Fibroblast of mammary gland (primary cell): ENCODE results near the gene SIKE1.

Experiments
- DNase-seq: peaks from one replicate; pipeline ENCODE4 v3.0.0-alpha.2; 2010; ENCODE audit warnings: low read depth
- H3K4me3 ChIP-seq: 2 replicates; pipeline ENCODE4 v1.5.1; 2011; ENCODE audit warnings: low read depth, mild to moderate bottlenecking, low read length, moderate library complexity; ENCODE audit not compliant: control insufficient read depth
- TF ChIP-seq, protein P1 (sequence below): conservative IDR thresholded peaks from 2 replicates; pipeline ENCODE4 v1.5.1; 2011; ENCODE audit warnings: low read depth, low read length, inconsistent platforms; ENCODE audit not compliant: control insufficient read depth, insufficient read depth

SIKE1 gene

DNA sequence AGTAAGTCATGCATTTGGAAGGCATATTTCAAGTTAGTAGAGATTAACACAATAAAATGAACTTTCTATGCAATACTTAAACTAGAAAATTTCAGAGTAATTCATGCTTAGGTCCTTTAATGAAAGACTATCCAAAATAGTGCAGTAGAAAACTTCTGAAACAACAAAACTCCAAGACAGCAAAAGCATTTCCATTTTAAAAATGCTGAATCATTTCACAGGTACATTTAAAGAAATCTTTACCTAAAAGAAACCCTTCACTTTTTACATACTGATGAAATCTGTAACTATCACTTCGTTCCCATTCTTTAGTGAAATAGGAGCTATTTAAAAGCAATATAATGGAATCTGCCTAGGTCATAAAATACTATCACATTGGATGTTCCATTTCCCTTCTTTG lies 40.2 kb downstream of the SIKE1 start:
- no peak overlapping the region for H3K4me3 ChIP-seq
- TF ChIP-seq, protein P1, sequence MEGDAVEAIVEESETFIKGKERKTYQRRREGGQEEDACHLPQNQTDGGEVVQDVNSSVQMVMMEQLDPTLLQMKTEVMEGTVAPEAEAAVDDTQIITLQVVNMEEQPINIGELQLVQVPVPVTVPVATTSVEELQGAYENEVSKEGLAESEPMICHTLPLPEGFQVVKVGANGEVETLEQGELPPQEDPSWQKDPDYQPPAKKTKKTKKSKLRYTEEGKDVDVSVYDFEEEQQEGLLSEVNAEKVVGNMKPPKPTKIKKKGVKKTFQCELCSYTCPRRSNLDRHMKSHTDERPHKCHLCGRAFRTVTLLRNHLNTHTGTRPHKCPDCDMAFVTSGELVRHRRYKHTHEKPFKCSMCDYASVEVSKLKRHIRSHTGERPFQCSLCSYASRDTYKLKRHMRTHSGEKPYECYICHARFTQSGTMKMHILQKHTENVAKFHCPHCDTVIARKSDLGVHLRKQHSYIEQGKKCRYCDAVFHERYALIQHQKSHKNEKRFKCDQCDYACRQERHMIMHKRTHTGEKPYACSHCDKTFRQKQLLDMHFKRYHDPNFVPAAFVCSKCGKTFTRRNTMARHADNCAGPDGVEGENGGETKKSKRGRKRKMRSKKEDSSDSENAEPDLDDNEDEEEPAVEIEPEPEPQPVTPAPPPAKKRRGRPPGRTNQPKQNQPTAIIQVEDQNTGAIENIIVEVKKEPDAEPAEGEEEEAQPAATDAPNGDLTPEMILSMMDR = no peak
- no peak for DNase-seq

DNA sequence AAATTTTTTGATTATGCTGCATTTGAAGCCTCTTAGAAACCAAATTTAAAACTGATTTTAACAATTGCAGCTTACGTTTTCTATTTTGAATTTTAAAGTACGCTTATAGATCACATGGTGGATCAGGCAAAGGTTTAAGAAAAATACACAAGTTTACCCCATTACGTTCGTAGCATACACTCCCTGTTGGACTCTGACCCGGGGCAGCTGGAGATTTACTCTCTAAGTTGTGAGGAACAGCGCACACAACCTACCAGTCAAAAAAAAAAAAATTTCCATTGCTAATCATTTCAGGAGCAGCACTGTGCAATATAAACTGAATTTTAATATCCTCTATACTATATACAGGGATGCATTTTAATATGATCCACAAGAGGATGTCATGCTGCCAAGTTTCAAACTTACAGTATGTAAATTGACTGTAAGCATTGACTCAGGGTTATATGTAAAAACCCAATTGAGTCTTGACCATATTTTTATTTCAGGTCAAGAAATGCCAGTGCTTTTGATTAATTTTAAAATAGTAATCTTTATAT lies 43.1 kb downstream of the SIKE1 start:
- no peak overlapping the region for H3K4me3 ChIP-seq
- TF ChIP-seq, protein P1 = no peak
- DNase-seq = no peak

DNA sequence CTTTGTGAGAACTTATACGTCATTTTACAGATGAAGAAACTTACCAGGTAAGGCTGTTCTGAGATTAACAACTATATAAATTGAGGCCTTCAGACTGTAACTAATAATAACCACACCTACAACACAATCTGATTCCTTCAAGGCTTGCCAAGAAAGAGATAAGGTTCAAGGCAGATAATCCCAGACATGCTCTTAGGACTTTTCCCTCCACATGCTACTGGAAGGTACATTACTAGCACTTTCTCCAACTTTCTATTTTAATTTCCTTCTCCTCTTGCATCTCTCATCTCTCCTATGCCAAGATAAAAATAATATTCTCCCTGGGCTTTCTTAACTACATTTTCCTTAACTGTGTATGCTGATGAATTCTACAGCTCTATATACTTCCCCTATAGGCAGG lies 45.0 kb downstream of the SIKE1 start:
- no peak for DNase-seq
- TF ChIP-seq, protein P1 = no peak
- no peak overlapping the region for H3K4me3 ChIP-seq

DNA sequence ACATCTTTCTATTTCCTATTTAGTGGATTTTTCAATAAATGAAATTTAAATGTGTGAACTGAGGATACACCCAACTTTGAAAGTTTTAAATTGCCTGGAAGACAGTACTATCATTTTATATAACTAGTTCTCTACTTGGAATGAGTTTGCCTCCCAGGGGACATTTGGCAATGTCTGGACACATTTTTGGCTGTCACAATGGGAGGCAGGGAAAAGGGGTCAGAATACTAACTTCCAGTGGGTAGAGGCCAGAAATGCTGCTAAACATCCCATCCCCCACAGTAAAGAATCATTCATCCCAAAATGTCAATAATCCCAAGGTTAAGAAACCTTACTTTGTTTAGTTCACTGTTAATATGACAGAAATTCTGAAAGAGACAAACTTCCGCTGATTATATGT lies 50.7 kb downstream of the SIKE1 start:
- no peak for DNase-seq
- TF ChIP-seq, protein P1 = no peak
- no peak overlapping the region for H3K4me3 ChIP-seq

DNA sequence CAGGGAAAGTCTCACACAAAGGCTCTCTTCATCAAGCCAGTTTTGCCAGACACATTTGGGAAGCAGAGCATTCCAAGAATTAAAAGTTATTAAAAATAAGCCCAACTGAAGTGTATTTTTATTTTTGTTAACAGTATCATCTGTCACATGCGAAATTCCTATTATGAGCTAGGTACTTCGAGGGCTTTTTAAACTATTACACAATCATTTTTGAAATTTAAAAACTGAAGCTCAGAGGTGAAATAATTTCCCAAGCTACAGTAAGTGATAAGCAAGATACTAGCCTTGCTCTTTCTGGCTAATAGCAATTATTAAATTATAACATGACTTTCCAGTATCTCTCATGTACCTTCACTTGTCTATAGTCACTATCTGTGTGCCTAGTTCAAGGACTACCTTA lies 51.9 kb downstream of the SIKE1 start:
- TF ChIP-seq, protein P1 = no peak
- DNase-seq = no peak

DNA sequence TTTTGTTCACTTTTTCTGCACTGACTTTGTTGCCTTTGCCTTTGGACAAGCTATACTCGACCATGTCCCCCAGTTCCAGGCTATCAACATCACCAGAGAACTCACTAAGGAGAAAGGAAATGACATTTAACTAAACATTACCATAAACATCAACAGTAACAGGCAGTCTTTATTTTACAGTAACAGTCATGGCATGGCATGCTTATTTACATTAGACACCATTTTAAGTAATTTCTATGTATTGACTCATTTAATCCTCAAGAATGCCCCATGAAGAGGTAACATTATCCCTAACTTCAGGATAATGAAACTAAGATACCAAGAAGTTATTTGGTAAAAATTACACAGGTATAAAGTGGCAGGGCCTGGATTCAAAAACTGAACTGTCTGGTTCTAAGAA lies 55.3 kb downstream of the SIKE1 start:
- H3K4me3 ChIP-seq = no peak overlapping the region
- no peak for DNase-seq
- TF ChIP-seq, protein P1 = no peak

More for the DNA sequence above, 51.9 kb downstream of the SIKE1 start:
- no peak overlapping the region for H3K4me3 ChIP-seq

DNA sequence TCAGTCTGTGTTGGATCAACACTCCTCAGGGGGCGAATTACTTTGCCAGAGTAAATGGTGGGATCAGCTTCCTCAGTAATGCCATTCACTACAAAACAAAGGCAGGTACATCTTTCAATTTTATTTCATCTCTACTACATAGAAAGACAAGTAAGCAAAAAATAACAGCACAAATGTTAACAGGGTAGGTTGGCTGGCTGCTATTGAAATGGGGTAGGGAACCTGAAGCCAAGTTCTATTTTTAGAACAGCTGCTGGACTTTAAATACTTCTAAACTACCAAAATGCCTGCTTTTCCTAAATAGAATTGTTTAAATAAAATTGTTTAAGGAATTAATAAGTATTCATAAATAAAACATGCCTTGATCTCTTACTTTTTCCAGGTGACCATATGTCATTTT lies 56.6 kb downstream of the SIKE1 start:
- H3K4me3 ChIP-seq = no peak overlapping the region
- TF ChIP-seq, protein P1 = no peak
- DNase-seq = no peak
